Adrenal gland (tissue), 12 donors: ENCODE data around the gene BZW1. TPM values are rescaled to one million over a fixed set of nuclear protein-coding genes. Genes with fewer than 3 reads are reported as not detected.

Experiments used
- DNase-seq, 7 donors: peaks; one replicate each; pipeline ENCODE4 v3.0.0-alpha.2; 2019 to 2020
- H3K27ac ChIP-seq, 5 donors: fragments of 200-600 bp; sonication (generic) in 4 of 5; 1 replicate in 3 of 5; 2 replicates in 2 of 5; pipeline versions ENCODE4 v1.5.1 to v1.8.0; 2016 to 2020; ENCODE audit warnings: mild to moderate bottlenecking in 1 of 5
- H3K27me3 ChIP-seq: fragments of 200-600 bp; 2 replicates; pipeline ENCODE4 v1.8.0; 2021
- H3K36me3 ChIP-seq, 2 donors: fragments of 200-600 bp; replicated peaks in 1 of 2; 1 replicate in 1 of 2; 2 replicates in 1 of 2; pipeline versions ENCODE4 v1.5.1 to v1.8.0; 2018 to 2022
- H3K4me1 ChIP-seq, 2 donors: fragments of 200-600 bp; replicated peaks in 1 of 2; 1 replicate in 1 of 2; 2 replicates in 1 of 2; pipeline versions ENCODE4 v1.5.1 to v1.8.0; 2018 to 2021
- H3K4me3 ChIP-seq, 4 donors: fragments of 200-600 bp; sonication (generic) in 3 of 4; one replicate each; pipeline ENCODE4 v1.5.1; 2016 to 2018
- H3K9me3 ChIP-seq, 3 donors: fragments of 200-600 bp; sonication (generic) in 1 of 3; replicated peaks in 1 of 3; 1 replicate in 2 of 3; 2 replicates in 1 of 3; pipeline versions ENCODE4 v1.5.1 to v1.8.0; 2016 to 2021
- POLR2A ChIP-seq, 2 donors: fragments of 450-650 bp; IDR thresholded peaks; one replicate each; pipeline ENCODE4 v1.6.1; 2017; ENCODE audit warnings: antibody characterized with exemption in 2 of 2, mild to moderate bottlenecking in 2 of 2, moderate library complexity in 1 of 2
- WGBS, 4 donors: extraction: QIAGEN DNeasy Blood & Tissue Kit in 2 of 4; methylation state at CpG; one replicate each; pipeline versions ENCODE4 v1.1.5 to v1.1.7; 2013 to 2017; 5-methylcytosine and 5-hydroxymethylcytosine counted together
- intact Hi-C, 2 donors: fragments of 100-400 bp; cut with DNase I; formaldehyde crosslinking; loops; one replicate each; pipeline versions ENCODE4 v1.14.1 to v1.15.0; 2022 to 2023
- polyA plus RNA-seq, 3 donors: library from polyadenylated mRNA; stranded (reverse); fragments of 200-250 nt in 2 of 3; fragments of 350-450 nt in 1 of 3; fragmentation: Illumina TruSeq in 1 of 3; extraction: RNeasy Lipid Tissue Mini Kit (QIAGEN cat#74804) in 1 of 3; gene quantifications; one replicate each; pipeline ENCODE4 v1.2.3, GENCODE V29; 2013 to 2014
- total RNA-seq, 9 donors: library from RNA; depleted of rRNA in 4 of 9; stranded (reverse); fragments of >200 nt in 4 of 9; fragments of 120-200 nt in 1 of 9; fragmentation: NEBNext Ultra II Directional in 1 of 9; extraction: Animal tissue kit (Norgen Biotek cat#: 25700) in 1 of 9; gene quantifications; one replicate each; pipeline versions ENCODE4 v1.1.0 to v1.2.4, GENCODE V29; 2013 to 2023
- TF ChIP-seq, protein P1 (sequence below), 6 experiments: fragments of 450-650 bp in 4 of 6; fragments of 200-600 bp in 2 of 6; sonication (generic) in 1 of 6; IDR thresholded peaks; 1 replicate in 5 of 6; 2 replicates in 1 of 6; pipeline versions ENCODE4 v1.5.1 to v1.8.0; 2016 to 2021; ENCODE audit warnings: antibody characterized with exemption in 6 of 6, mild to moderate bottlenecking in 2 of 6, moderate library complexity in 1 of 6
- donor health status: healthy with polysubstance abuse.
- donor health status: Bipolar disorder and iron deficiency.
- donor health status: DM: yes; HTN: yes; CAD: no.
- donor health status: DM: no; HTN: no; CAD: no.
- donor health status: DM: no; HTN: no; CAD: no.
- donor health status: DM: yes; HTN: yes; CAD: no.

BZW1 gene
- total and polyA plus RNA-seq, 12 donors = 28.4 to 631 (median 193) TPM

DNA sequence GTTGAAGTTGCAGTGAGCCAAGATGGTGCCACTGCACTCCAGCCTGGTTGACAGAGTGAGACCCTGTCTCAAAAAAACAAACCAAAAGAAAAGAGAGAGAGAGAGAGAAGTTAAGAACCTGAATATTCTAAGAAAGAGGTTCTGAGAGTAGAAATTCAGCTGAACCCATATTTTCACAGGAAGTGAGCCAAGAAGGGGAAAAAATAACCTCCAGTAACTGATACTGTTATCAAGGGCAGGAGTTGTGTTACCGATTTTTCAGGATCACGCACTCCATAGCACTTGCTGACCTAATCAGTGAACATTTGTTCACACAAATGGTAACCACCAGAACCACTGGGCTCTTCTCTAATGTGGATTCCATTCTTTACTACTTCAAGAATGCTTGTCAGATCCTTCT, 39.1 kb upstream of the BZW1 start:
- DNase-seq = no peak
- H3K4me3 ChIP-seq = no peak overlapping the region
- no peaks in the 10 kb centered on the region for H3K4me1 ChIP-seq
- intact Hi-C loops = no loop called here
- H3K36me3 ChIP-seq = no peaks in the 10 kb centered on the region
- WGBS, 4 donors = 79 to 90% (median 82%) methylated on average over 2 of the region's 2 CpGs
- no peak overlapping the region for H3K27ac ChIP-seq
- H3K9me3 ChIP-seq = no peaks in the 10 kb centered on the region
- TF ChIP-seq, protein P1, sequence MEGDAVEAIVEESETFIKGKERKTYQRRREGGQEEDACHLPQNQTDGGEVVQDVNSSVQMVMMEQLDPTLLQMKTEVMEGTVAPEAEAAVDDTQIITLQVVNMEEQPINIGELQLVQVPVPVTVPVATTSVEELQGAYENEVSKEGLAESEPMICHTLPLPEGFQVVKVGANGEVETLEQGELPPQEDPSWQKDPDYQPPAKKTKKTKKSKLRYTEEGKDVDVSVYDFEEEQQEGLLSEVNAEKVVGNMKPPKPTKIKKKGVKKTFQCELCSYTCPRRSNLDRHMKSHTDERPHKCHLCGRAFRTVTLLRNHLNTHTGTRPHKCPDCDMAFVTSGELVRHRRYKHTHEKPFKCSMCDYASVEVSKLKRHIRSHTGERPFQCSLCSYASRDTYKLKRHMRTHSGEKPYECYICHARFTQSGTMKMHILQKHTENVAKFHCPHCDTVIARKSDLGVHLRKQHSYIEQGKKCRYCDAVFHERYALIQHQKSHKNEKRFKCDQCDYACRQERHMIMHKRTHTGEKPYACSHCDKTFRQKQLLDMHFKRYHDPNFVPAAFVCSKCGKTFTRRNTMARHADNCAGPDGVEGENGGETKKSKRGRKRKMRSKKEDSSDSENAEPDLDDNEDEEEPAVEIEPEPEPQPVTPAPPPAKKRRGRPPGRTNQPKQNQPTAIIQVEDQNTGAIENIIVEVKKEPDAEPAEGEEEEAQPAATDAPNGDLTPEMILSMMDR (IDR thresholded peaks at IDR 0.05) = no peak
- TF ChIP-seq POLR2A (IDR thresholded peaks at IDR 0.05) = no peak
- no peaks in the 10 kb centered on the region for H3K27me3 ChIP-seq

GRCh38 chr2:200773083-200773482, 38.6 kb upstream of the BZW1 start:
- no peaks in the 10 kb centered on the region for H3K27me3 ChIP-seq
- TF ChIP-seq, protein P1 (IDR thresholded peaks at IDR 0.05) = no peak
- no peak for TF ChIP-seq POLR2A (IDR thresholded peaks at IDR 0.05)
- H3K9me3 ChIP-seq = no peaks in the 10 kb centered on the region
- no peak overlapping the region for H3K4me3 ChIP-seq
- DNase-seq = no peak
- no peaks in the 10 kb centered on the region for H3K36me3 ChIP-seq
- intact Hi-C loops = no loop called here
- WGBS, 4 donors = 79 to 96% (median 89%) methylated on average over 1 of the region's 1 CpG
- peaks cover 0 to 4% of the 10 kb centered on the region in 2 donors for H3K4me1 ChIP-seq
- H3K27ac ChIP-seq = no peak overlapping the region

- H3K4me3 ChIP-seq = no peak overlapping the region
- DNase-seq = no peak
- no peak for TF ChIP-seq POLR2A (IDR thresholded peaks at IDR 0.05)
- TF ChIP-seq, protein P1 (IDR thresholded peaks at IDR 0.05) = no peak
Observed at GRCh38 chr2:200774920-200775319, 36.8 kb upstream of the BZW1 start.

DNA sequence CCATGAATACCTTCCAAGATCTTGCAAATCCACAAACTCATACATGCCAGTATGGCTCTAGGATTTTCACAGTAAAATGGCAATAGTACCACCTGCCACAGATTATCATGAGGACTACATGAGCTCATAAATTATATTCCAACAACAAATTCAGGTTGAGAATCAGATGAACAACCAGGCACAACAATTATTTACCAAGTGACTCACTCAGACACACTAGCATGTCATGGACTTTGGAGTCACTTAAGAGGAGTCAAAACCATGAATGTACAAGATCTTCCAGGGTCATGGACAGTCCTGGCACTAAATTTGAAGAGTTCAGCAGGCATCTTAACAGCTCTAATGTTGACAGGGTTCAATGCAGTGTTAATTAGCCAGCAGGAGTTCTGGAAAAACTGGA, 34.4 kb upstream of the BZW1 start:
- Histone ChIP-seq H3K9me3 (no peaks in the 10 kb centered on the region), H3K36me3 (no peaks in the 10 kb centered on the region), H3K27me3 (no peaks in the 10 kb centered on the region), H3K4me1 (peaks cover 0 to 8% of the 10 kb centered on the region in 2 donors), H3K27ac (no peak overlapping the region), H3K4me3 (no peak overlapping the region)
- TF ChIP-seq POLR2A (IDR thresholded peaks at IDR 0.05) = no peak
- TF ChIP-seq, protein P1 (IDR thresholded peaks at IDR 0.05) = no peak
- intact Hi-C loops = no loop called here
- DNase-seq = no peak

More at GRCh38 chr2:200774920-200775319, 36.8 kb upstream of the BZW1 start:
- Histone ChIP-seq H3K9me3 (no peaks in the 10 kb centered on the region), H3K36me3 (no peaks in the 10 kb centered on the region), H3K27ac (no peak overlapping the region), H3K27me3 (no peaks in the 10 kb centered on the region), H3K4me1 (peaks cover 0 to 8% of the 10 kb centered on the region in 2 donors)
- intact Hi-C loops = no loop called here
- WGBS, 4 donors = 89 to 100% (median 97%) methylated on average over 1 of the region's 1 CpG
